ENCODE data around the gene ARL6.

- TF ChIP-seq POU2F2 (IDR thresholded peaks at IDR 0.05; ENCODE audit: low read depth, low read length), result no peak
- TF ChIP-seq TAF1 (IDR thresholded peaks at IDR 0.05; ENCODE audit: low read depth, low read length), result peak; percentile 10; the same call in 1 of the 2 replicates
- TF ChIP-seq SPI1 (IDR thresholded peaks at IDR 0.05; ENCODE audit: low read depth, low read length), result no peak
- TF ChIP-seq POLR2AphosphoS5 (IDR thresholded peaks at IDR 0.05; ENCODE audit: low read depth, low read length), result peak; percentile 81
Observed at GRCh38 chr3:97764407-97765238, at the start of gene ARL6.
